ENCODE measurements around the gene CCL23.

The CCL23 gene

GRCh38 chr17:35969558-35970380, 48.0 kb downstream of the CCL23 start:
- DNase-seq (ENCODE audit: low read depth), result peak; percentile 49

GRCh38 chr17:35968520-35969054, 49.2 kb downstream of the CCL23 start:
- no peak for DNase-seq (ENCODE audit: low read depth)

- DNase-seq (ENCODE audit: low read depth), result no peak
These were observed 52.5 kb downstream of the CCL23 start for GRCh38 chr17:35965272-35965671.

- no peak for DNase-seq (ENCODE audit: low read depth)
These were observed 54.1 kb downstream of the CCL23 start for GRCh38 chr17:35963663-35964062.
